ENCODE measurements around the gene FGFR4.

FGFR4 gene

GRCh38 chr5:177064500-177065277, 22.0 kb upstream of the FGFR4 start:
- Histone ChIP-seq H3K36me3 (ENCODE audit: control insufficient read depth, insufficient read depth, low read length) (peaks cover 6% of the 10 kb centered on the region), H3K4me1 (ENCODE audit: control insufficient read depth, insufficient read depth, low read length) (no peaks in the 10 kb centered on the region), H3K4me3 (ENCODE audit: insufficient read depth, low read depth, low read length) (no peak overlapping the region), H3K27ac (ENCODE audit: insufficient read depth, low read depth, low read length, poor library complexity, severe bottlenecking) (no peak overlapping the region), H3K9me3 (ENCODE audit: control insufficient read depth, low read length) (no peaks in the 10 kb centered on the region), H3K27me3 (ENCODE audit: control insufficient read depth, insufficient read depth, low read length, poor library complexity, severe bottlenecking) (no peaks in the 10 kb centered on the region)
- 93 to 95% methylated on average over 12 of the region's 12 CpGs for WGBS, 2 experiments

GRCh38 chr5:177065491-177065890, 21.2 kb upstream of the FGFR4 start:
- no peaks in the 10 kb centered on the region for H3K27me3 ChIP-seq (ENCODE audit: control insufficient read depth, insufficient read depth, low read length, poor library complexity, severe bottlenecking)
- no peaks in the 10 kb centered on the region for H3K4me1 ChIP-seq (ENCODE audit: control insufficient read depth, insufficient read depth, low read length)
- WGBS, 2 experiments: 87% methylated on average over 5 to 6 of the region's 6 CpGs
- H3K27ac ChIP-seq (ENCODE audit: insufficient read depth, low read depth, low read length, poor library complexity, severe bottlenecking): no peak overlapping the region
- peaks cover 6% of the 10 kb centered on the region for H3K36me3 ChIP-seq (ENCODE audit: control insufficient read depth, insufficient read depth, low read length)
- H3K4me3 ChIP-seq (ENCODE audit: insufficient read depth, low read depth, low read length): no peak overlapping the region
- H3K9me3 ChIP-seq (ENCODE audit: control insufficient read depth, low read length): no peaks in the 10 kb centered on the region

DNA sequence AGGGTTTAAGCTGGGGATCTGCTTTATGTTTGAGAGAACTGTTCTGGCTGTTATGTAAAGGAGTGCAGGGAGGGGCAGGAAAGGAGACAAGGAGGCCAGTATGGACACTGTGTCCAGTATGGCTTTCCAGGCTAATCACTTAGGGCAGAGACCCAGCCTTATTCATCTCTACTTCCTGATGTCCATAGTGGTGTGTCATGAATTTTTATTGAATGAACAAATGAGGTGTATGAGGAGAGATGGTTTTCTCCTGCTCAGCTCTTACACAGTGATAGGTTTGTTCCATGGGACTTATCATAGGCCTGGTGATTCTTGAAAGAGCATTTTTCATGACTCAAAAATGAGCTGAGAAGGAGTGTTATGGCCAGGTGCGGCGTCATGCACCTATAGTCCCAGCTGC, 20.5 kb upstream of the FGFR4 start:
- Histone ChIP-seq H3K4me3 (ENCODE audit: insufficient read depth, low read depth, low read length) (no peak overlapping the region), H3K9me3 (ENCODE audit: control insufficient read depth, low read length) (no peaks in the 10 kb centered on the region), H3K27me3 (ENCODE audit: control insufficient read depth, insufficient read depth, low read length, poor library complexity, severe bottlenecking) (no peaks in the 10 kb centered on the region), H3K36me3 (ENCODE audit: control insufficient read depth, insufficient read depth, low read length) (peaks cover 6% of the 10 kb centered on the region), H3K27ac (ENCODE audit: insufficient read depth, low read depth, low read length, poor library complexity, severe bottlenecking) (no peak overlapping the region), H3K4me1 (ENCODE audit: control insufficient read depth, insufficient read depth, low read length) (no peaks in the 10 kb centered on the region)
- WGBS, 2 experiments: 95 to 97% methylated on average over 2 of the region's 2 CpGs

GRCh38 chr5:177067503-177067902, 19.2 kb upstream of the FGFR4 start:
- 85 to 91% methylated on average over 5 of the region's 5 CpGs for WGBS, 2 experiments
- Histone ChIP-seq H3K27me3 (ENCODE audit: control insufficient read depth, insufficient read depth, low read length, poor library complexity, severe bottlenecking) (no peaks in the 10 kb centered on the region), H3K36me3 (ENCODE audit: control insufficient read depth, insufficient read depth, low read length) (peaks cover 6% of the 10 kb centered on the region), H3K4me1 (ENCODE audit: control insufficient read depth, insufficient read depth, low read length) (no peaks in the 10 kb centered on the region), H3K27ac (ENCODE audit: insufficient read depth, low read depth, low read length, poor library complexity, severe bottlenecking) (no peak overlapping the region), H3K4me3 (ENCODE audit: insufficient read depth, low read depth, low read length) (no peak overlapping the region), H3K9me3 (ENCODE audit: control insufficient read depth, low read length) (no peaks in the 10 kb centered on the region)

- no peaks in the 10 kb centered on the region for H3K9me3 ChIP-seq (ENCODE audit: control insufficient read depth, low read length)
- 95% methylated on average over 6 of the region's 6 CpGs for WGBS, 2 experiments
- H3K4me3 ChIP-seq (ENCODE audit: insufficient read depth, low read depth, low read length): no peak overlapping the region
Measured at GRCh38 chr5:177070536-177071191, 16.1 kb upstream of the FGFR4 start.

DNA sequence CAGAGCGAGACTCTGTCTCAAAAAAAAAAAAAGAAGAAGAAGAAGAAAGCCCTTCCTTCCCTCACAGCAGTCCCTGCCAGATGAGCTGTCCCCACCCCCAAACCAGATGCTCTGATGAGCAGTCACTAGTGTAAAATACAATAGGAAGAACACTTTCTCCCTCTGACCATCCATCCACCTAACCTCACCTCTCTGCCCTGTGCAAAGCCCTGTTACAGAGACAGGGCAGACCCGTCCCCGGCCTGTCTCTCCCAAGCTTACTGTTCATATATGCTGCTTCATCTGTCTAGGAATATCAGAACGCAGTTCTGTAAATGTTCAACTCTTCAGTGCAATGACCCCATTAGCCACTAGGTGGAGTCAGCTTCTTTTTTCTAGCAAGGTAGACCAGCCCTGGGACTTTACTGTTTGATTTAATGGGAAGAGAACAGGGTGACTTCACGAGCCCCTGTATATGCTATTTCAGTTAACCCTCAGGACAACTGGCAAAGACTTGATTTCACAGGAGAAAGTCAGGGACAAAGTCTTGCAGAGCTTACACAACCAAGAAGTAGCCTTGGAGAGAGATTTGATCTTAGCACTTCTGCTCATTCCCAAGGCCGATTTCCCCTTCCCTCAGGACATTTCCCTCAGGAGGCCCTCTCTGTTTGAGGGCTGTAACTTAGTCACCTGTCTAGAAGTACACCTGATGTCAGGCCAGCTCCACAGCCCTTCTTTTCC, 14.9 kb upstream of the FGFR4 start:
- 30% methylated on average over 6 of the region's 6 CpGs for WGBS, 2 experiments
- H3K36me3 ChIP-seq (ENCODE audit: control insufficient read depth, insufficient read depth, low read length): no peaks in the 10 kb centered on the region
- no peak overlapping the region for H3K27ac ChIP-seq (ENCODE audit: insufficient read depth, low read depth, low read length, poor library complexity, severe bottlenecking)
- H3K27me3 ChIP-seq (ENCODE audit: control insufficient read depth, insufficient read depth, low read length, poor library complexity, severe bottlenecking): no peaks in the 10 kb centered on the region
- no peaks in the 10 kb centered on the region for H3K4me1 ChIP-seq (ENCODE audit: control insufficient read depth, insufficient read depth, low read length)
- H3K9me3 ChIP-seq (ENCODE audit: control insufficient read depth, low read length): no peaks in the 10 kb centered on the region
- no peak overlapping the region for H3K4me3 ChIP-seq (ENCODE audit: insufficient read depth, low read depth, low read length)

More at GRCh38 chr5:177070536-177071191, 16.1 kb upstream of the FGFR4 start:
- H3K27me3 ChIP-seq (ENCODE audit: control insufficient read depth, insufficient read depth, low read length, poor library complexity, severe bottlenecking): no peaks in the 10 kb centered on the region
- H3K36me3 ChIP-seq (ENCODE audit: control insufficient read depth, insufficient read depth, low read length): peaks cover 1% of the 10 kb centered on the region
- no peak overlapping the region for H3K27ac ChIP-seq (ENCODE audit: insufficient read depth, low read depth, low read length, poor library complexity, severe bottlenecking)
- no peaks in the 10 kb centered on the region for H3K4me1 ChIP-seq (ENCODE audit: control insufficient read depth, insufficient read depth, low read length)

- H3K27ac ChIP-seq (ENCODE audit: insufficient read depth, low read depth, low read length, poor library complexity, severe bottlenecking): no peak overlapping the region
- no peaks in the 10 kb centered on the region for H3K36me3 ChIP-seq (ENCODE audit: control insufficient read depth, insufficient read depth, low read length)
- no peak overlapping the region for H3K4me3 ChIP-seq (ENCODE audit: insufficient read depth, low read depth, low read length)
- WGBS, 2 experiments: 95 to 97% methylated on average over 2 of the region's 2 CpGs
- H3K27me3 ChIP-seq (ENCODE audit: control insufficient read depth, insufficient read depth, low read length, poor library complexity, severe bottlenecking): no peaks in the 10 kb centered on the region
- no peaks in the 10 kb centered on the region for H3K4me1 ChIP-seq (ENCODE audit: control insufficient read depth, insufficient read depth, low read length)
- no peaks in the 10 kb centered on the region for H3K9me3 ChIP-seq (ENCODE audit: control insufficient read depth, low read length)
Measured at GRCh38 chr5:177077335-177077734, 9.4 kb upstream of the FGFR4 start.

GRCh38 chr5:177079606-177080005, 7.1 kb upstream of the FGFR4 start:
- 93 to 96% methylated on average over 9 of the region's 9 CpGs for WGBS, 2 experiments
- Histone ChIP-seq H3K36me3 (ENCODE audit: control insufficient read depth, insufficient read depth, low read length) (no peaks in the 10 kb centered on the region), H3K4me3 (ENCODE audit: insufficient read depth, low read depth, low read length) (no peak overlapping the region), H3K27me3 (ENCODE audit: control insufficient read depth, insufficient read depth, low read length, poor library complexity, severe bottlenecking) (no peaks in the 10 kb centered on the region), H3K27ac (ENCODE audit: insufficient read depth, low read depth, low read length, poor library complexity, severe bottlenecking) (no peak overlapping the region), H3K4me1 (ENCODE audit: control insufficient read depth, insufficient read depth, low read length) (no peaks in the 10 kb centered on the region), H3K9me3 (ENCODE audit: control insufficient read depth, low read length) (no peaks in the 10 kb centered on the region)

DNA sequence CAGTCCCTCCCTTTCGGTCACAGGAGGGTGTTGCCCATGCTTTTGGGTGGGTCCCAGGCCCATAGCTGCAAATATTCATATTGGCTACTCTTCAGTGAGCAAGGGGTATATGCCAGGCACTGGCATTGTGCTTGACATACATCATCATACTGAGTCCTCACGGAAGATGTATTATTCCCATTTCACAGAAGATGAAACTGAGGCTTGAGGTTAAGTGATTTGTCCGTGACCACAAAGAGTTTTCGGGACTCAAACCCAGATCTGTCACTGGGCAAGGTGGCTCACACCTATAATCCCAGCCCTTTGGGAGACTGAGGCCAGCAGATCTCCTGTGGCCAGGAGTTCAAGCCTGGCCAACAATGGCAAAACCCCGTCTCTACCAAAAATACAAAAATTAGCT, 6.5 kb upstream of the FGFR4 start:
- no peaks in the 10 kb centered on the region for H3K36me3 ChIP-seq (ENCODE audit: control insufficient read depth, insufficient read depth, low read length)
- no peaks in the 10 kb centered on the region for H3K9me3 ChIP-seq (ENCODE audit: control insufficient read depth, low read length)
- H3K4me3 ChIP-seq (ENCODE audit: insufficient read depth, low read depth, low read length): no peak overlapping the region
- WGBS, 2 experiments: 91 to 92% methylated on average over 5 of the region's 5 CpGs
- no peak overlapping the region for H3K27ac ChIP-seq (ENCODE audit: insufficient read depth, low read depth, low read length, poor library complexity, severe bottlenecking)
- no peaks in the 10 kb centered on the region for H3K27me3 ChIP-seq (ENCODE audit: control insufficient read depth, insufficient read depth, low read length, poor library complexity, severe bottlenecking)
- H3K4me1 ChIP-seq (ENCODE audit: control insufficient read depth, insufficient read depth, low read length): no peaks in the 10 kb centered on the region

GRCh38 chr5:177081859-177082258, 4.9 kb upstream of the FGFR4 start:
- WGBS, 2 experiments: 90 to 93% methylated on average over 10 of the region's 10 CpGs
- Histone ChIP-seq H3K27me3 (ENCODE audit: control insufficient read depth, insufficient read depth, low read length, poor library complexity, severe bottlenecking) (peaks cover under 1% of the 10 kb centered on the region), H3K4me3 (ENCODE audit: insufficient read depth, low read depth, low read length) (no peak overlapping the region), H3K9me3 (ENCODE audit: control insufficient read depth, low read length) (no peaks in the 10 kb centered on the region), H3K4me1 (ENCODE audit: control insufficient read depth, insufficient read depth, low read length) (no peaks in the 10 kb centered on the region), H3K27ac (ENCODE audit: insufficient read depth, low read depth, low read length, poor library complexity, severe bottlenecking) (no peak overlapping the region), H3K36me3 (ENCODE audit: control insufficient read depth, insufficient read depth, low read length) (no peaks in the 10 kb centered on the region)

Data from ectodermal cell (in vitro differentiated cells).